Stimulated activated CD4-positive, alpha-beta T cell treated with anti-CD3 and anti-CD28 coated beads, Interleukin-1b, Interleukin-23, amount 100 ng/mL, for 4 hours (primary cell): ENCODE results near the gene SESN2.

Source experiments
- DNase-seq, 2 donors: peaks; one replicate each; pipeline ENCODE4 v3.0.0-alpha.2; 2020; ENCODE audit warnings: low read depth in 2 of 2

Gene SESN2, protein sequence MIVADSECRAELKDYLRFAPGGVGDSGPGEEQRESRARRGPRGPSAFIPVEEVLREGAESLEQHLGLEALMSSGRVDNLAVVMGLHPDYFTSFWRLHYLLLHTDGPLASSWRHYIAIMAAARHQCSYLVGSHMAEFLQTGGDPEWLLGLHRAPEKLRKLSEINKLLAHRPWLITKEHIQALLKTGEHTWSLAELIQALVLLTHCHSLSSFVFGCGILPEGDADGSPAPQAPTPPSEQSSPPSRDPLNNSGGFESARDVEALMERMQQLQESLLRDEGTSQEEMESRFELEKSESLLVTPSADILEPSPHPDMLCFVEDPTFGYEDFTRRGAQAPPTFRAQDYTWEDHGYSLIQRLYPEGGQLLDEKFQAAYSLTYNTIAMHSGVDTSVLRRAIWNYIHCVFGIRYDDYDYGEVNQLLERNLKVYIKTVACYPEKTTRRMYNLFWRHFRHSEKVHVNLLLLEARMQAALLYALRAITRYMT

GRCh38 chr1:28259252-28259933 lies at the start of gene SESN2:
TSS of gene SESN2 (plus strand) at chr1:28259518. CDS start at chr1:28259848, 330 bp downstream.
- DNase-seq = peak; percentile 98

GRCh38 chr1:28209700-28210099 lies 49.6 kb upstream of the SESN2 start:
- no peak for DNase-seq

GRCh38 chr1:28213315-28213714 lies 46.0 kb upstream of the SESN2 start:
- no peak for DNase-seq

DNA sequence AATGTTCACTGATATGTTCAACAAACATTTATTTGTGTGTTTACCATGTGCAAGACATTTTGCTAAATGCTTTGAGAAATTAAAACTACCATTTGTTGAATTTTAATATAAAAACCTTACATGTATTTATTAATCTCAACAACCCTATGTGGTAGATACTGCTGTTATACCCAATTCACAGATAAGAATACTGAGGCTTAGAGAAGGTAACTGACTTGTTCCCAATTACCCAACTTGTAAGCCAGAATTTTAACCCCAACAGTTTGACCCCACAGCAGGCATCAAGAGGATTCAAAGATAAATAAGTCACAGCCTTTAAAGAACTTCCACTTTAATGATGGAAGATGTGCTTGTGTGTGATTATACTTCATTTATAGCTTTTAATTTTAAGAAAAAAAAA lies 30.2 kb upstream of the SESN2 start:
- DNase-seq = no peak

- no peak for DNase-seq
These were observed 29.3 kb upstream of the SESN2 start for GRCh38 chr1:28229996-28230395.

DNA sequence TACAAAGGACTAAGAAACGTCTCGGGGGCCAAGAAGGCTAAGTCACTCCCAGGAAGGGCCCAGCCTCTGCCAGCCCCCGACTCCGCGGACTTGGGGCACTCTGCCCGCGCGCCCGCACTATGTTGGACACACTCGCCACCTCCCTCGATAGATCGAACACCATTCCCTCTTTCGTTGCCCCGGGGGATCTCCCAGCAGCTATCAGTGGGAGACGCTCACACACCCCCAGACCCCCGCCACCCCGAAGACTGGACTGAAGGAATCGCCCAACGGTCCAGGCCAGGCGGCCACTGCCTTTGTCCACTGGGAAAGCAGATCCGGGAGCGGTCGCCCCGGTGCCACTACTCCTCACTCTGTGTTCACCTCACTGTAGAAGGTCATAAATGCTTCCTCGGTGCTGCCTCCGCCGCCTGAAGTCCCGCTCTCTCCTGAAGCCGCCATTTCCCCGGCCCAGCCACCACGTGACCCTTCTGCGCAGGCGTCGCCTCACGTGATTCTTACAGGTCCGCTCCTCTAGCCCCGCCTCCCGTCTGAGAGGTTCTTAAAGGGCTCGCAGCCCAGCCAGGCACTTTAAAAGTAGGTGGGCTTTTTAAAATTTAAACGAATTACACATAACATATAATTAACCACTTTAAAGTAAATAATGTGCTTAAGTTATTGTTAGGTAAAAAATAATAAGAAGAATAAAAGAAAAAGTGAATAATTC lies 26.6 kb upstream of the SESN2 start, which contains the start of gene DNAJC8:
Gene DNAJC8, minus strand, starts transcription at position 472 of the 706 bp plus-strand sequence. Its CDS starts 31 bp downstream, at position 441.
- peak; percentile 92 to 93 for DNase-seq

DNA sequence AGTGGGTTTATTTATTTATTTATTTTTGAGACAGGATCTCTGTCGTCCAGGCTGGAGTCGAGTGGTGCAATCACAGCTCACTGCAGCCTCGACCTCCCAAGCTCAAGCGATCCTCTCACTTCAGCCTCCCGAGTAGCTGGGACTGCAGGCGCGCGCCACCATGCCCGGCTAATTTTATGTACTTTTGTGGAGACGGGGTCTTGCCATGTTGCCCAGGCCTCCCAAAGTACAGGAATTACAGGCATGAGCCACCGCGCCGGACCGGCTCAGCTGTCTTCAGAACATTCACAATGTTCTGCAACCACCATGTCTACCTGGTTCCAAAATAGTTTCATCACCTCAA lies 26.1 kb upstream of the SESN2 start:
- no peak for DNase-seq

DNA sequence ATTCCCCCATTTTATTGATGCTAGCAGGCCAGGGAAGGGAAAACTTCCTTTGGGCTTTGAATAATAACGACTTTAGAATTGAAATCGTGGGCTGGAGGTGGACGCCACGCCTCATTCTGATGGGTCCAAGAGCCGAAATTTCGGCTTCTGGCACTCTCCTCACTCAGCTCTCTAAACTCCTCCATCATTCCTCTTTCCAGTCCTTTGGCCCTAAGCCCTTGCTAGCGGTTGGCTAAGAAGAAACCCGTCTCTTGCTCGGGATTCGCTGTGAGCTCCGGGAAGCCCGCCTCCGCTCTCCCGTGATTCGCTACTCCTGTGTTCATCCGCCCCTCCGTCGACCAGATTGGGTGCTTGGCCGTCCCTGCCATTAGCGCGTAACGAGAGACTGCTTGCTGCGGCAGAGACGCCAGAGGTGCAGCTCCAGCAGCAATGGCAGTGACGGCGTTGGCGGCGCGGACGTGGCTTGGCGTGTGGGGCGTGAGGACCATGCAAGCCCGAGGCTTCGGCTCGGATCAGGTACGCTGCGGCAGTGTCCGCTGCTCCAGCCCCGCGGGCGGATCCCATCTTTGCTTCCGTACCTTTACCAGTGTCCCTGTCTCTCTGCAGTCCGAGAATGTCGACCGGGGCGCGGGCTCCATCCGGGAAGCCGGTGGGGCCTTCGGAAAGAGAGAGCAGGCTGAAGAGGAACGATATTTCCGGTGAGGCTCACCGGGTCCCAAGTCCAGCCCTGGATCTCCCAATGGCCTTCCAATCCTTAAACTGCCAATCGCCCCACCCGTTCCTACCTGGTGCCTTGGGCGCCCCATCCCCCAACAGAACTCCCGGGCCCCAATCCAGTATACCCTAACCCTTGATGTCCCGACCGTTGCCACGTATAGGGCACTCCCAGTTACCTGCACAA lies 23.3 kb upstream of the SESN2 start, which contains the start of gene ATP5IF1:
Gene ATP5IF1, plus strand, starts transcription at position 370 of the 901 bp plus-strand sequence. Its CDS starts 60 bp downstream, at position 430.
- peak; percentile 84 to 87 for DNase-seq

DNA sequence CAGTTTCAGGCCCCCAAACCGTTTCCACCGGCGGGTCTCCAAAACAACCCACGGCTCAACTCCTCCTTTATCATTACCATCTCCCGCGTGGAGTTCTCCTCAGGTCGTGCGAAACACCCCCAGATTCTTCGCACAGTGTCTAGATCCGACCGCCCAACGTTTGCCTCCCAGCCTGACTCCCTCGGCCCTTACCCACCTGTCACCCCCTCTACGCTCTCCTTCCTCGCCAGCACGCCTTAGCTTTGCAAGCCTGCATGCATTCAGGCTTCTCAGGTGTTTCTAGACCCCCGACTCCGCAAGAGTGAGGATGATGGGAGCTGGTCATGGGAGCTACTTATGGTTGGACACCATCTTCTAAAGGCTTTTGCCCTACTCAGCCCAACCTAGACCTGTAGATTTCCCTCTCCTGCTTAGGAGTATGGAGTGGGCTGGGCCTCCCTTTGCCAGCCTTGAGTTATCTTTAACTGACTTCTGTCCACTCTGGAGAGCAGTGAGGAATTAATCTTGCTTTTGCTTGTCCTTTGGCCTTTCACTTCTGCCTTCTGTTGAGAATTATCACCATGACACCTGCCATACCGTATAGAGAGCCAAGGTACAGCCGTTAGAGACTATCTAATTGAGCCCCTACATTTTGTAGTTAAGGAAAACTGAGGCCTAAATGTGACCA lies 22.5 kb upstream of the SESN2 start:
- DNase-seq = no peak

- no peak for DNase-seq
These were observed 20.3 kb upstream of the SESN2 start for GRCh38 chr1:28239004-28239403.

DNA sequence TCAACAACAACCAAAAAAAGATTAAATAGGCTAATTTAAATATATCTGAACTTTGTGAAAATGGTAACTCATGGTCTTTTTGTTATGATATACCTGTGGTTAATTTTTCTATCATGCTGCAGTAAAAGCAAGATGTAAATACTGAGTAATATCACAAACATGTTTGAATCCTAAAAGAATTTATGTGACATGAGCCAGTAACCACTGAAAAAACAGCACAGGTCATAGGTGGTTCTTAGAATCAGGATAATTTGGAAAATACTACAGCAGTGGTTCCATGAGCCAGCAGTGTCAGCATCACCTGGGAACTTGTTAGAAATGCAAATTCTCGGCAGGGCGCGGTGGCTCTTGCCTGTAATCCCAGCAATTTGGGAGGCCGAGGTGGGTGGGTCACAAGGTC lies 19.3 kb upstream of the SESN2 start:
- DNase-seq = no peak

DNA sequence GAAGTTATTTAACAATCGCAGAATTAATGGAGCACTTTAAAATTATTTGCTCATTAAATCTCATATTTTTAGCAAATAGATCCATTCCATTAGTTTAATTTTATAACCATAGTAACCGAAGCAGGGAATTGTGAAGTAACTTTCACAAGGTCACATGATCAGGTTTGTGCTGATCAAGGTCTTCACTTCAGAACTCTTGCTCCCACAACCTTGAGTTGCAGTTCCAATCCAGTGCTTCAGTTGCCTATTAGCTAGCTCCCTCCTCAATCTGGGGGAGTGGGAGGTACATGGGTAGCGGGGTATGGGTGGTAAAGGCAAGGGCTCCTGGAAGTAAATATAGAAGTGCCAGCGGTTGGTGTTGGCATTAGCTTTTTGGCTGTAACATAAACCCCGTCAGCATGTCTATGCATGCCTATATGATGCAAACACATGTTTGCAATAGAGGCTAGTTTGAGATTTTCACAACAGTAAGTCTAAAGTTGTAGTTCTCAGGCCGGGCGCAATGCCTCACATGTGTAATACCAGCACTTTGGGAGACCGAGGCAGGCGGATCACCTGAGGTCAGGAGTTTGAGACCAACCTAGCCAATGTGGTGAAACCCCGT lies 17.6 kb upstream of the SESN2 start:
- no peak for DNase-seq

- no peak for DNase-seq
These were observed 15.5 kb upstream of the SESN2 start for GRCh38 chr1:28243685-28244311.

- no peak for DNase-seq
These were observed 14.6 kb upstream of the SESN2 start for GRCh38 chr1:28244549-28245251.

- no peak for DNase-seq
These were observed 12.9 kb upstream of the SESN2 start for GRCh38 chr1:28246427-28246832.

DNA sequence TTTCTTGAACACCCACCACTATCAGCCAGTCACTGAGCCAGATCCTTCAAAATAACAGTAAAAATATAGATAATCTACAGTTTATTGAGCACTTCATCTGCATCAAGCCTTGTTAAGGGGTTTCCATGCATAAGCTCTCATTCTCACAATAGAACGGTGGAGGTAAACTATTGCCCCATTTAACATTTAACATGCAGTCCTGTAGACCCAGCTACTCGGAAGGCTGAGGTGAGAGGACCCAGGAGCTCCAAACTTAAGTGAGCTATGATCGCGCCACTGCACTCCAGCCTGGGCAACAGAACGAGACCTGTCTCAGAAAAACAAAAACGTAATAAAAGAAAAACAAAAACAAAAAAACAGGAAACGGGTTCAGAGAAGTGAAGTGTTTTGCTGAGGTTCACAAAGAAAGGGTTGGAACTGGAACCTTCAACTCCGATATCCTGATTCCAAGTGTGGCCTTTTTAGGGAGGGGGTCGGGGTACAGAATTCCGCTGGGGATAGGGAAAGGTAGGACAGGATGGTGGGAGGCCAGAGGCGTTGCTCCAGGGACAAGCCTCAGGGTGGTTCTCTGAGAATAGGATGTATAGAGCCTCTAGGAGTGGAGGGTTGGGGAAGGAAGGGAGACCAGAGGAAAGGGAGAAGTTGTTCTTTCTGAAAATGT lies 11.6 kb upstream of the SESN2 start:
- DNase-seq = no peak

GRCh38 chr1:28248273-28249012 lies 10.9 kb upstream of the SESN2 start:
- DNase-seq = peak; percentile 70 to 71
